Lower leg skin (tissue), 4 donors: ENCODE data around the gene PRSS1. TPM values are rescaled to one million over a fixed set of nuclear protein-coding genes. Genes with fewer than 3 reads are reported as not detected.
"Not testable (repeated sequence)": the region's sequence is repeated elsewhere in the genome, so short reads cannot be mapped to it uniquely, and the experiment has no call there.

Source experiments
- DNase-seq, 2 donors: peaks; one replicate each; pipeline ENCODE4 v3.0.0-alpha.2; 2019; ENCODE audit warnings: low spot score in 2 of 2
- H3K4me3 ChIP-seq: fragments of 200-600 bp; sonication (generic); 2 replicates; pipeline ENCODE4 v1.5.1; 2017; ENCODE audit warnings: mild to moderate bottlenecking, low read depth; ENCODE audit not compliant: poor library complexity, severe bottlenecking
- CTCF ChIP-seq, 3 donors: fragments of 450-650 bp; IDR thresholded peaks; one replicate each; pipeline ENCODE4 v1.5.1; 2016; ENCODE audit warnings: antibody characterized with exemption in 3 of 3, mild to moderate bottlenecking in 3 of 3, moderate library complexity in 2 of 3
- POLR2A ChIP-seq, 2 donors: fragments of 450-650 bp; IDR thresholded peaks; one replicate each; pipeline ENCODE4 v1.6.1; 2016 to 2017; ENCODE audit warnings: antibody characterized with exemption in 2 of 2, mild to moderate bottlenecking in 1 of 2, moderate library complexity in 1 of 2
- WGBS, 2 donors: methylation state at CpG; one replicate each; pipeline ENCODE4 v1.1.5; 2018; 5-methylcytosine and 5-hydroxymethylcytosine counted together
- intact Hi-C: fragments of 100-400 bp; cut with DNase I; formaldehyde crosslinking; loops from one replicate; pipeline ENCODE4 v1.15.0; 2023; ENCODE audit warnings: low total_unique reads
- total RNA-seq, 4 donors: library from RNA; depleted of rRNA; stranded (reverse); fragments of >200 nt; gene quantifications; one replicate each; pipeline ENCODE4 v1.1.0, GENCODE V29; 2016

Gene PRSS1
- total RNA-seq, 4 donors from 2014 or later, result 3.0 TPM; not detected in 3

- WGBS, 2 donors, result 83 to 93% methylated on average over 10 of the region's 10 CpGs
- TF ChIP-seq CTCF (IDR thresholded peaks at IDR 0.05) (no peak), POLR2A (IDR thresholded peaks at IDR 0.05) (no peak)
- H3K4me3 ChIP-seq, result no peak overlapping the region
- intact Hi-C loops, result no loop called here
- DNase-seq, result no peak
These were observed 28.3 kb upstream of the PRSS1 start for GRCh38 chr7:142720986-142721385.

DNA sequence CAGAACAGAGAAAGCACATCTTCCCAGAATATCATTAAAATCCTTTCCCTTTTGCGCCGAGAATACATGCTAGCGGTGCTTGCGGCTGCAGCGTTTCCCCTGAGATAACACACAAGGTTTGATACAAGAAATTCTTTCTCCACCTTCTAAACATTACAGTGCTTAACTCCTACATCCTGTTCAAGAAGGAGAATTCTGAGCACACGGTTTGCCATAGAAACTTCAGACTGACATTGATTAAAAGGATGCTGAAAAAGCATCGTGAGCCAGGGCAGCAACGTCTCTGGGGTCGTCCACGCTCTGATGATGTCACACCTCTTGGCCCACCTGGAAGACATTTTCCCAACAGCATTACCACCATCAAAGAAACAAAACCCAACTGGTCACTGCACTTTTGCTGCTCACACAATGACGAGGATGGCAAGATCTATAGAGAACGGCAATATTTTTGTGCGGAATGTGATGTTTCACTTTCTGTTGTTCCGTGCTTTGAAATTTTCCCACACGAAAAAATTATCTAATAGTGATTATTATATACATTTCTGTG, 27.0 kb upstream of the PRSS1 start:
- no peak for TF ChIP-seq CTCF (IDR thresholded peaks at IDR 0.05)
- TF ChIP-seq POLR2A (IDR thresholded peaks at IDR 0.05), result no peak
- intact Hi-C loops, result no loop called here
- WGBS, 2 donors, result 77 to 81% methylated on average over 15 of the region's 15 CpGs
- H3K4me3 ChIP-seq, result no peak overlapping the region
- DNase-seq, result no peak

DNA sequence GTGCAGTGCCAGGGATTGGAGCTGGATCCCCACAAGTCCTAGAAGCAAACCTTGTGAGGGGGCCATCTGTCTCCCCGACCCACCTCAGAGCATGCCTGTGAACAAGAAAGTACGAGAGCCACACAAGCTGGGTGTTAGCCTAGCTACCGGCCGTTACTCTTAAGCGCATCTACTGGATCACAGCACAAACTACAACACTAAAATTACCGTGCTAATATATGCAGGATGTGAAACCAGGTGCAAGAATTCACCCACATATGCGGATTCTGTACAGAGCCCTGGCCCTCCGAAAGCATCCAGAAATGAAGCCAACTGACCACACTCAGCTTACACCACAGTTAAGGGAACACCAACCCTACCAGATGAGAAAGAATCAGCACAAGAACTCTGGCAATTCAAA, 16.0 kb upstream of the PRSS1 start:
- TF ChIP-seq POLR2A (IDR thresholded peaks at IDR 0.05) (no peak), CTCF (IDR thresholded peaks at IDR 0.05) (no peak)
- WGBS, 2 donors, result 95 to 97% methylated on average over 8 of the region's 8 CpGs
- no peak overlapping the region for H3K4me3 ChIP-seq
- intact Hi-C loops, result no loop called here
- DNase-seq, result no peak

DNA sequence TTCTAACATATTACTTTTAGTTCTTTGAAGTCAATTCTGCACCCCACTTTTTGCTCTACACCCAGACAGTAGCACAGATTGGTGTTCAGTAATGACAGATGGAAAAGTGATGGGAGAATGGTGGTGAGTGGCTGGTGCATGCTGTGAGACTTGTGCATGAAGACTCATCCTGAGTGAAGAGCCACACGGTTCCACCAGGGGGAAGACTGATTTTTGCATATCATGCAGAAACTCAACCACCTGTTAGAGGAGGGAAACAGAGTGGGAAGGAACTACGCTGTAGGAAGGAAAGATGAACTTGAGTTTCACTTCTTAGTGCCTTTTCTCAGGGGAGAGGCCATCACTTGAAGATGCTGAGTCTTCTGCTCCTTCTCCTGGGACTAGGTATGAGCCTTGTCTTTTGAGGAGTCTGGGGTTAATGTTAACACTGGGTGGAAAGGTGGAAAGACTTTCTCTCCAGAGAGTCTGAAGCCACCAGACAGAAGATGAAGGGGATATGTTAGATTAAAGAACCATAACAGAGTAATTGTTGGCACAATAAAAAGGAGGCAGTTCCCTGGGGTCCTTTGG, 9.3 kb upstream of the PRSS1 start:
- intact Hi-C loops, result no loop called here
- DNase-seq, result no peak
- 52 to 62% methylated on average over 2 of the region's 2 CpGs for WGBS, 2 donors
- H3K4me3 ChIP-seq, result no peak overlapping the region
- no peak for TF ChIP-seq POLR2A (IDR thresholded peaks at IDR 0.05)
- TF ChIP-seq CTCF (IDR thresholded peaks at IDR 0.05), result no peak

DNA sequence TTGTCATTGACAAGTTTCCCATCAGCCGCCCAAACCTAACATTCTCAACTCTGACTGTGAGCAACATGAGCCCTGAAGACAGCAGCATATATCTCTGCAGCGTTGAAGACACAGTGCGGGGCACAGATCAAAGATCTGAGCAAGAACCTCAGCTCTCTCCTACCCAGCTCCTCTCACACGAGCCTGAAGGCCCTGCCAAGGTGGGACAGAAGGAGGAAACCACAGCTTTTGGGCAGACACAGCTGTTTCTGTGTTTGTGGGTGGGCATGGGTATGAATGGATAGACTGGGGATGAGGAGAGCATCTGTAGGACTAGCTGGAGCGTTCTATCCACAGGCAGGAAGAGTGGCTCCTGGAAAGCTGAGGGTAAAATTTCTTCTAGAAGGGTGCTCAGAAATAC, 8.5 kb upstream of the PRSS1 start:
- WGBS, 2 donors, result 70% methylated on average over 5 of the region's 5 CpGs
- H3K4me3 ChIP-seq, result no peak overlapping the region
- DNase-seq, result no peak
- intact Hi-C loops, result no loop called here
- no peak for TF ChIP-seq POLR2A (IDR thresholded peaks at IDR 0.05)
- no peak for TF ChIP-seq CTCF (IDR thresholded peaks at IDR 0.05)

- DNase-seq, H3K4me3 ChIP-seq, intact Hi-C loops: not testable (repeated sequence)
These were observed 7.3 kb upstream of the PRSS1 start for GRCh38 chr7:142741932-142742331.
